ENCODE results near the gene IZUMO4.

Gene IZUMO4

GRCh38 chr19:2059422-2060201 lies 37.1 kb upstream of the IZUMO4 start:
- no peak for DNase-seq

GRCh38 chr19:2060884-2061494 lies 35.7 kb upstream of the IZUMO4 start:
- DNase-seq, result no peak

GRCh38 chr19:2061495-2062388 lies 35.0 kb upstream of the IZUMO4 start:
- peak; percentile 99 for DNase-seq

- DNase-seq, result no peak
Observed at GRCh38 chr19:2062389-2062729, 34.4 kb upstream of the IZUMO4 start.

- no peak for DNase-seq
Observed at GRCh38 chr19:2062770-2063169, 33.9 kb upstream of the IZUMO4 start.

- no peak for DNase-seq
Observed at GRCh38 chr19:2063824-2064223, 32.9 kb upstream of the IZUMO4 start.

GRCh38 chr19:2064395-2064787 lies 32.3 kb upstream of the IZUMO4 start:
- DNase-seq, result no peak

GRCh38 chr19:2064788-2065524 lies 31.8 kb upstream of the IZUMO4 start:
- no peak for DNase-seq

- DNase-seq, result no peak
Observed at GRCh38 chr19:2070436-2070827, 26.3 kb upstream of the IZUMO4 start.

GRCh38 chr19:2070986-2071673 lies 25.6 kb upstream of the IZUMO4 start:
- DNase-seq, result no peak

GRCh38 chr19:2072757-2073551 lies 23.8 kb upstream of the IZUMO4 start:
- DNase-seq, result no peak

- DNase-seq, result no peak
Observed at GRCh38 chr19:2076526-2076944, 20.2 kb upstream of the IZUMO4 start.

- no peak for DNase-seq
Observed at GRCh38 chr19:2077398-2077797, 19.3 kb upstream of the IZUMO4 start.

GRCh38 chr19:2077833-2078619 lies 18.7 kb upstream of the IZUMO4 start:
- DNase-seq, result no peak

- DNase-seq, result no peak
Observed at GRCh38 chr19:2079076-2079864, 17.4 kb upstream of the IZUMO4 start.

- no peak for DNase-seq
Observed at GRCh38 chr19:2079865-2080301, 16.8 kb upstream of the IZUMO4 start.

- DNase-seq, result no peak
Observed at GRCh38 chr19:2080336-2080988, 16.3 kb upstream of the IZUMO4 start.

- DNase-seq, result peak; percentile 55
Observed at GRCh38 chr19:2081873-2082810, 14.6 kb upstream of the IZUMO4 start.

Measured in NK-92 treated with Interleukin-12 subunit alpha and Interleukin-12 subunit beta, amount 100 ng/mL, for 24 hours (cell line).